SK-N-SH treated with all-trans-retinoic acid at 6 μM for 48 hours (cell line): ENCODE data around the gene RASD2.

Experiments
- ATAC-seq: fragments of 200-7000 bp; cut with Tn5 transposase; 3 replicates; pipeline ENCODE4 v1.9.1; 2020; ENCODE audit warnings: mild to moderate bottlenecking, moderate library complexity
- CSDC2 ChIP-seq: fragments of 250-450 bp; sonication (Bioruptor Pico); IDR thresholded peaks from 2 replicates; pipeline ENCODE4 v1.5.0; 2020; ENCODE audit warnings: mild to moderate bottlenecking, moderate library complexity
- ESRRG ChIP-seq: fragments of 250-450 bp; sonication (Bioruptor Pico); IDR thresholded peaks from 2 replicates; pipeline ENCODE4 v1.6.1; 2021; ENCODE audit warnings: mild to moderate bottlenecking
- GLIS3 ChIP-seq: fragments of 250-450 bp; sonication (Bioruptor Pico); IDR thresholded peaks from 2 replicates; pipeline ENCODE4 v1.5.0; 2020; ENCODE audit warnings: mild to moderate bottlenecking, moderate library complexity
- ISL1 ChIP-seq: fragments of 250-450 bp; sonication (Bioruptor Pico); IDR thresholded peaks from 2 replicates; pipeline ENCODE4 v2.1.2; 2022; ENCODE audit warnings: mild to moderate bottlenecking, moderate library complexity
- OSR1 ChIP-seq: fragments of 250-450 bp; sonication (Bioruptor Pico); IDR thresholded peaks from 2 replicates; pipeline ENCODE4 v1.8.0; 2022; ENCODE audit warnings: moderate library complexity, mild to moderate bottlenecking, inconsistent platforms
- POU6F1 ChIP-seq: fragments of 250-450 bp; sonication (Bioruptor Pico); IDR thresholded peaks from 2 replicates; pipeline ENCODE4 v1.8.0; 2021; ENCODE audit warnings: low read depth, mild to moderate bottlenecking, moderate library complexity, borderline replicate concordance
- PPARA ChIP-seq: fragments of 250-450 bp; sonication (Bioruptor Pico); IDR thresholded peaks from 2 replicates; pipeline ENCODE4 v1.5.0; 2020; ENCODE audit warnings: mild to moderate bottlenecking, borderline replicate concordance
- SNAI2 ChIP-seq: fragments of 250-450 bp; sonication (Bioruptor Pico); IDR thresholded peaks from 2 replicates; pipeline ENCODE4 v1.5.0; 2020; ENCODE audit warnings: mild to moderate bottlenecking, moderate library complexity
- TCF4 ChIP-seq: fragments of 250-450 bp; sonication (Bioruptor Pico); IDR thresholded peaks from 2 replicates; pipeline ENCODE4 v1.8.0; 2021; ENCODE audit warnings: mild to moderate bottlenecking, moderate library complexity, borderline replicate concordance
- TOX ChIP-seq: fragments of 250-450 bp; sonication (Bioruptor Pico); IDR thresholded peaks from 2 replicates; pipeline ENCODE4 v1.8.0; 2021; ENCODE audit warnings: mild to moderate bottlenecking, moderate library complexity, borderline replicate concordance
- ZC3H10 ChIP-seq: fragments of 250-450 bp; sonication (Bioruptor Pico); IDR thresholded peaks from 2 replicates; pipeline ENCODE4 v1.5.1; 2021; ENCODE audit warnings: mild to moderate bottlenecking, moderate library complexity
- ZFP3 ChIP-seq: fragments of 250-450 bp; sonication (Bioruptor Pico); IDR thresholded peaks from 2 replicates; pipeline ENCODE4 v1.5.0; 2020; ENCODE audit warnings: mild to moderate bottlenecking, moderate library complexity
- ZFP30 ChIP-seq: fragments of 450-650 bp; formaldehyde crosslinking; IDR thresholded peaks from 2 replicates; pipeline ENCODE4 v1.5.0; 2022; ENCODE audit warnings: mild to moderate bottlenecking, moderate library complexity
- ZNF565 ChIP-seq: fragments of 450-650 bp; formaldehyde crosslinking; conservative IDR thresholded peaks from 2 replicates; pipeline ENCODE4 v1.5.0; 2020; ENCODE audit warnings: low read depth, mild to moderate bottlenecking, moderate library complexity
- ZNF70 ChIP-seq: fragments of 450-650 bp; formaldehyde crosslinking; IDR thresholded peaks from 2 replicates; pipeline ENCODE4 v1.5.0; 2020; ENCODE audit warnings: mild to moderate bottlenecking, moderate library complexity
- ZNF8 ChIP-seq: fragments of 450-650 bp; formaldehyde crosslinking; IDR thresholded peaks from 2 replicates; pipeline ENCODE4 v1.5.0; 2020; ENCODE audit warnings: mild to moderate bottlenecking, moderate library complexity
- TF ChIP-seq, protein P1 (sequence below): fragments of 250-450 bp; sonication (Bioruptor Pico); IDR thresholded peaks from 2 replicates; pipeline ENCODE4 v1.5.1; 2020; ENCODE audit warnings: low read depth, mild to moderate bottlenecking, moderate library complexity
- TF ChIP-seq, protein P2 (sequence below): fragments of 250-450 bp; sonication (Bioruptor Pico); IDR thresholded peaks from 2 replicates; pipeline ENCODE4 v1.8.0; 2020; ENCODE audit warnings: mild to moderate bottlenecking, moderate library complexity, borderline replicate concordance
- TF ChIP-seq, protein P3 (sequence below): fragments of 250-450 bp; sonication (Bioruptor Pico); IDR thresholded peaks from 2 replicates; pipeline ENCODE4 v1.5.1; 2021; ENCODE audit warnings: mild to moderate bottlenecking, moderate library complexity

The RASD2 gene

DNA sequence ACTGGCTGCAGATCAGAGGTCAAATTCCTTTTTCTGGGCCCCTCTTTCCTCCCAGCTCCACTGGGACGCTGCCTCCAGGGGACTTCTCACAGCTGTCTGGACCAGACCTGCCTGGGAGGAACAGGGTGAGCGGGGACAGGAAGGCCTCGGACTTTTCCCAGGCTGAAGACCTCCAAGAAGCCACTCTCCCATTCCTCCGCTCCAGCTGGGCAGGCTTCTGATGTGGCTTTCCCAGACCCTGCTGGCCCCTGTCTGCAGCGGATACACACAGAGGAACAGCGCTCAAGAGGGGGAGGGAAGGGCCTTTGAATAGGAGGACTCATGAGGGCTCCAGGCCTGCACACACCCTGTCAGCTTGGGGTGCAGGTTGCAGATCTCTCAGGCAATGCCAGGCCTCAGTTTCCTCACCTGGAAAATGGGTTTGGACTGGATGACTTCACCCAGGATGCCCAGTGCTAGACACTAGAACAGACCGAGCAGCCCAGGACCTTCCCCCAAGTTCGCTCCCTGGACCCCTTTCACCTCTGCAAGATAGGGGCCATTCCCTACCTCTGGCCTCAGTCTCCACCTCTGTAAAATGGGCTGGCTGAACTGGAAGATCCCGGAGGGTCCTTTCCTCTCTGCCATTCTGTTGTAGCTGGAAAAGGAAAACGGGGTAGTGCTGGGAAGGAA is 39.9 kb downstream of the RASD2 start:
- TF ChIP-seq ZFP30 (no peak), PPARA (no peak), ZFP3 (no peak), ZNF565 (CRISPR knock-in tag) (no peak), GLIS3 (CRISPR knock-in tag) (no peak), POU6F1 (CRISPR knock-in tag) (no peak), ZNF8 (CRISPR knock-in tag) (no peak), TCF4 (CRISPR knock-in tag) (no peak), SNAI2 (CRISPR knock-in tag) (no peak), ISL1 (CRISPR knock-in tag) (no peak), CSDC2 (no peak), ZNF70 (CRISPR knock-in tag) (no peak), ZC3H10 (CRISPR knock-in tag) (no peak), ESRRG (no peak), OSR1 (CRISPR knock-in tag) (no peak)
- TF ChIP-seq, protein P1, sequence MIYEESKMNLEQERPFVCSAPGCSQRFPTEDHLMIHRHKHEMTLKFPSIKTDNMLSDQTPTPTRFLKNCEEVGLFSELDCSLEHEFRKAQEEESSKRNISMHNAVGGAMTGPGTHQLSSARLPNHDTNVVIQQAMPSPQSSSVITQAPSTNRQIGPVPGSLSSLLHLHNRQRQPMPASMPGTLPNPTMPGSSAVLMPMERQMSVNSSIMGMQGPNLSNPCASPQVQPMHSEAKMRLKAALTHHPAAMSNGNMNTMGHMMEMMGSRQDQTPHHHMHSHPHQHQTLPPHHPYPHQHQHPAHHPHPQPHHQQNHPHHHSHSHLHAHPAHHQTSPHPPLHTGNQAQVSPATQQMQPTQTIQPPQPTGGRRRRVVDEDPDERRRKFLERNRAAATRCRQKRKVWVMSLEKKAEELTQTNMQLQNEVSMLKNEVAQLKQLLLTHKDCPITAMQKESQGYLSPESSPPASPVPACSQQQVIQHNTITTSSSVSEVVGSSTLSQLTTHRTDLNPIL (CRISPR knock-in tag), result no peak
- TF ChIP-seq, protein P2, sequence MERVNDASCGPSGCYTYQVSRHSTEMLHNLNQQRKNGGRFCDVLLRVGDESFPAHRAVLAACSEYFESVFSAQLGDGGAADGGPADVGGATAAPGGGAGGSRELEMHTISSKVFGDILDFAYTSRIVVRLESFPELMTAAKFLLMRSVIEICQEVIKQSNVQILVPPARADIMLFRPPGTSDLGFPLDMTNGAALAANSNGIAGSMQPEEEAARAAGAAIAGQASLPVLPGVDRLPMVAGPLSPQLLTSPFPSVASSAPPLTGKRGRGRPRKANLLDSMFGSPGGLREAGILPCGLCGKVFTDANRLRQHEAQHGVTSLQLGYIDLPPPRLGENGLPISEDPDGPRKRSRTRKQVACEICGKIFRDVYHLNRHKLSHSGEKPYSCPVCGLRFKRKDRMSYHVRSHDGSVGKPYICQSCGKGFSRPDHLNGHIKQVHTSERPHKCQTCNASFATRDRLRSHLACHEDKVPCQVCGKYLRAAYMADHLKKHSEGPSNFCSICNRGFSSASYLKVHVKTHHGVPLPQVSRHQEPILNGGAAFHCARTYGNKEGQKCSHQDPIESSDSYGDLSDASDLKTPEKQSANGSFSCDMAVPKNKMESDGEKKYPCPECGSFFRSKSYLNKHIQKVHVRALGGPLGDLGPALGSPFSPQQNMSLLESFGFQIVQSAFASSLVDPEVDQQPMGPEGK (CRISPR knock-in tag), result no peak

GRCh38 chr22:35581023-35581413 is 40.4 kb downstream of the RASD2 start:
- no peak for ATAC-seq

More for the DNA sequence above, 39.9 kb downstream of the RASD2 start:
- ATAC-seq, result no peak

GRCh38 chr22:35582218-35582860 is 41.7 kb downstream of the RASD2 start:
- ATAC-seq, result no peak
- no peak for TF ChIP-seq ZNF8 (CRISPR knock-in tag)
- TF ChIP-seq, protein P2 (CRISPR knock-in tag), result no peak

More at GRCh38 chr22:35581023-35581413, 40.4 kb downstream of the RASD2 start:
- TF ChIP-seq, protein P1 (CRISPR knock-in tag), result no peak
- TF ChIP-seq ZNF8 (CRISPR knock-in tag) (no peak), ZNF565 (CRISPR knock-in tag) (no peak), ZC3H10 (CRISPR knock-in tag) (no peak)

GRCh38 chr22:35582861-35583670 is 42.4 kb downstream of the RASD2 start:
- TF ChIP-seq, protein P3, sequence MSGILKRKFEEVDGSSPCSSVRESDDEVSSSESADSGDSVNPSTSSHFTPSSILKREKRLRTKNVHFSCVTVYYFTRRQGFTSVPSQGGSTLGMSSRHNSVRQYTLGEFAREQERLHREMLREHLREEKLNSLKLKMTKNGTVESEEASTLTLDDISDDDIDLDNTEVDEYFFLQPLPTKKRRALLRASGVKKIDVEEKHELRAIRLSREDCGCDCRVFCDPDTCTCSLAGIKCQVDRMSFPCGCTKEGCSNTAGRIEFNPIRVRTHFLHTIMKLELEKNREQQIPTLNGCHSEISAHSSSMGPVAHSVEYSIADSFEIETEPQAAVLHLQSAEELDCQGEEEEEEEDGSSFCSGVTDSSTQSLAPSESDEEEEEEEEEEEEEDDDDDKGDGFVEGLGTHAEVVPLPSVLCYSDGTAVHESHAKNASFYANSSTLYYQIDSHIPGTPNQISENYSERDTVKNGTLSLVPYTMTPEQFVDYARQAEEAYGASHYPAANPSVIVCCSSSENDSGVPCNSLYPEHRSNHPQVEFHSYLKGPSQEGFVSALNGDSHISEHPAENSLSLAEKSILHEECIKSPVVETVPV (CRISPR knock-in tag), result no peak
- TF ChIP-seq, protein P1 (CRISPR knock-in tag), result no peak
- TF ChIP-seq ZNF8 (CRISPR knock-in tag) (no peak), ZNF565 (CRISPR knock-in tag) (no peak), ZFP30 (no peak), PPARA (no peak), POU6F1 (CRISPR knock-in tag) (no peak), SNAI2 (CRISPR knock-in tag) (no peak), ZNF70 (CRISPR knock-in tag) (no peak), CSDC2 (no peak), TOX (CRISPR knock-in tag) (no peak)
- ATAC-seq, result peak; percentile 89
